NT2/D1 (cell line): ENCODE results near the gene SOCS3.

Source experiments
- SUZ12 ChIP-seq: IDR thresholded peaks from 2 replicates; pipeline ENCODE4 v1.6.1; 2011; ENCODE audit not compliant: insufficient read length, insufficient read depth; ENCODE audit errors: extremely low read depth
- ZNF274 ChIP-seq: IDR thresholded peaks from 2 replicates; pipeline ENCODE4 v1.6.1; 2011; ENCODE audit warnings: mild to moderate bottlenecking, low read depth, low read length

DNA sequence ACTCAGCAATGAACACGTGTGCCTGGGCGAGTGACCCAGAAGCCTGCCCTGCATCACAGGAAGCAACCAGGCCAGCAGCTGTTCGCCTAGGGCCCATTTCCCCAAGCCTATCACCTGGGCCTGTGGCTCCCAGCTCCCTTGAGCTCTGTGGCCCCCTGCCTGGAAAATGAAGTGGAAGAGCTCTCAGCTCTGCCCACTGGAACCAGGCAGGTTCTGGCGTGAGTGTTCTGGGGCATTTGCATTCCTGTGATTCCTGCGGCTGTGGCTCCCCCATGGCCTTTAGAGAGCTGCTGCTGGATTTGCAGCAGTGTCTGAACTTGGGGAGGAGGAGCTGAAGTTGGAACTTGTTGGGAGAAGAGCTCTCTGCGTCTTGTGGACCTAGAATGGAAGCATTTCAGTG lies 41.4 kb upstream of the SOCS3 start:
- TF ChIP-seq ZNF274 (no peak), SUZ12 (no peak)
